ENCODE measurements around the gene ATG5.

The ATG5 gene

GRCh38 chr6:106325336-106326178 lies at the start of gene ATG5:
Gene ATG5 (minus strand): TSS chr6:106325760. CDS start chr6:106316208, 9,552 bp downstream.
- peak; percentile 82 to 100 (median 98) for DNase-seq

- DNase-seq: no peak
Measured at GRCh38 chr6:106373502-106374239, 48.1 kb upstream of the ATG5 start.

GRCh38 chr6:106372838-106373501 lies 47.4 kb upstream of the ATG5 start:
- DNase-seq: no peak

GRCh38 chr6:106370639-106371038 lies 45.1 kb upstream of the ATG5 start:
- no peak for DNase-seq

- no peak for DNase-seq
Measured at GRCh38 chr6:106369739-106370138, 44.2 kb upstream of the ATG5 start.

GRCh38 chr6:106363401-106364138 lies 38.0 kb upstream of the ATG5 start:
- DNase-seq: no peak

- peak in 3 of 58 donors; percentile 2 to 6 (median 3) for DNase-seq
Measured at GRCh38 chr6:106360989-106361430, 35.5 kb upstream of the ATG5 start.

GRCh38 chr6:106360410-106360988 lies 34.9 kb upstream of the ATG5 start, which contains the start of gene CRYBG1:
Gene CRYBG1 (plus strand): TSS chr6:106360717. CDS start chr6:106360909, 192 bp downstream.
- DNase-seq: peak in 35 of 58 donors; percentile 1 to 54 (median 10)

- DNase-seq: no peak
Measured at GRCh38 chr6:106359959-106360409, 34.4 kb upstream of the ATG5 start.

GRCh38 chr6:106356378-106356777 lies 30.8 kb upstream of the ATG5 start:
- DNase-seq: no peak

GRCh38 chr6:106347219-106347618 lies 21.7 kb upstream of the ATG5 start:
- no peak for DNase-seq

- DNase-seq: peak in 34 of 58 donors; percentile 2 to 50 (median 20)
Measured at GRCh38 chr6:106339334-106340029, 13.9 kb upstream of the ATG5 start.

- DNase-seq: peak in 8 of 58 donors; percentile 0 to 13 (median 4)
Measured at GRCh38 chr6:106334646-106335448, 9.3 kb upstream of the ATG5 start.

GRCh38 chr6:106324726-106325335 lies 729 bp downstream of the ATG5 start:
- no peak for DNase-seq

- DNase-seq: no peak
Measured at GRCh38 chr6:106321940-106322339, 3.6 kb downstream of the ATG5 start.

GRCh38 chr6:106318851-106319250 lies 6.7 kb downstream of the ATG5 start:
- DNase-seq: no peak

- no peak for DNase-seq
Measured at GRCh38 chr6:106318061-106318460, 7.5 kb downstream of the ATG5 start.

- no peak for DNase-seq
Measured at GRCh38 chr6:106316375-106316766, 9.2 kb downstream of the ATG5 start.

Data from anterior cingulate cortex (tissue), 58 donors.